Prostate gland (tissue), 1 donor: Measurements from ENCODE around the gene PANK4.

Experiments used
- POLR2A ChIP-seq: fragments of 450-650 bp; IDR thresholded peaks from one replicate; pipeline ENCODE4 v1.6.1; 2016; ENCODE audit warnings: antibody characterized with exemption, mild to moderate bottlenecking
- POLR2AphosphoS5 ChIP-seq: sonication (generic); formaldehyde crosslinking; IDR thresholded peaks from one replicate; pipeline ENCODE4 v1.6.1; 2017; ENCODE audit warnings: antibody characterized with exemption

GRCh38 chr1:2507744-2508155 lies 18.6 kb downstream of the PANK4 start:
- TF ChIP-seq POLR2AphosphoS5 (no peak), POLR2A (no peak)
